Urinary bladder (tissue), 4 donors: Measurements from ENCODE around the gene CDKN1C. TPM values are rescaled to one million over a fixed set of nuclear protein-coding genes. Genes with fewer than 3 reads are reported as not detected.

Experiments
- DNase-seq: peaks from one replicate; pipeline ENCODE4 v3.0.0-alpha.2; 2015; ENCODE audit errors: extremely low spot score
- H3K27ac ChIP-seq: one replicate; pipeline ENCODE4 v1.5.1; 2013; ENCODE audit warnings: low read depth, mild to moderate bottlenecking, moderate library complexity
- H3K36me3 ChIP-seq: one replicate; pipeline ENCODE4 v1.6.1; 2013; ENCODE audit warnings: mild to moderate bottlenecking, moderate library complexity; ENCODE audit not compliant: insufficient read depth
- H3K4me1 ChIP-seq: one replicate; pipeline ENCODE4 v1.6.1; 2013; ENCODE audit warnings: mild to moderate bottlenecking, moderate library complexity; ENCODE audit not compliant: insufficient read depth
- H3K4me3 ChIP-seq: one replicate; pipeline ENCODE4 v1.5.1; 2013; ENCODE audit warnings: low read depth, low read length
- WGBS: extraction: QIAGEN DNeasy Blood & Tissue Kit; methylation state at CpG from one replicate; pipeline ENCODE4 v1.1.7; 2013; 5-methylcytosine and 5-hydroxymethylcytosine counted together
- polyA plus RNA-seq: library from polyadenylated mRNA; stranded (reverse); fragments of 200-250 nt; gene quantifications from one replicate; pipeline ENCODE4 v1.2.3, GENCODE V29; 2013
- total RNA-seq: library from RNA; depleted of rRNA; stranded (reverse); fragments of >200 nt; gene quantifications from one replicate; pipeline ENCODE4 v1.2.3, GENCODE V29; 2014
- donor health status: healthy with polysubstance abuse.
- donor health status: healthy.

Gene CDKN1C
- total and polyA plus RNA-seq, 2 donors, result 78.6 to 118 TPM

GRCh38 chr11:2927851-2928604, 42.5 kb upstream of the CDKN1C start:
- Histone ChIP-seq H3K36me3 (no peaks in the 10 kb centered on the region), H3K27ac (peak overlapping the region; percentile 19), H3K4me3 (peak overlapping the region; percentile 52), H3K4me1 (no peaks in the 10 kb centered on the region)
- DNase-seq, result no peak
- WGBS, result 40% methylated on average over 25 of the region's 25 CpGs

GRCh38 chr11:2927121-2927800, 41.7 kb upstream of the CDKN1C start:
- Histone ChIP-seq H3K27ac (no peak overlapping the region), H3K36me3 (no peaks in the 10 kb centered on the region), H3K4me1 (no peaks in the 10 kb centered on the region), H3K4me3 (no peak overlapping the region)
- no peak for DNase-seq
- 90% methylated on average over 12 of the region's 12 CpGs for WGBS

GRCh38 chr11:2926611-2927051, 41.1 kb upstream of the CDKN1C start:
- 95% methylated on average over 11 of the region's 11 CpGs for WGBS
- H3K27ac ChIP-seq, result no peak overlapping the region
- DNase-seq, result no peak

GRCh38 chr11:2924821-2925675, 39.5 kb upstream of the CDKN1C start:
- Histone ChIP-seq H3K4me3 (no peak overlapping the region), H3K36me3 (no peaks in the 10 kb centered on the region), H3K4me1 (no peaks in the 10 kb centered on the region), H3K27ac (no peak overlapping the region)
- 92% methylated on average over 30 of the region's 30 CpGs for WGBS
- DNase-seq, result no peak

More at GRCh38 chr11:2926611-2927051, 41.1 kb upstream of the CDKN1C start:
- no peaks in the 10 kb centered on the region for H3K4me1 ChIP-seq
- no peak overlapping the region for H3K4me3 ChIP-seq
- no peaks in the 10 kb centered on the region for H3K36me3 ChIP-seq

- no peak overlapping the region for H3K27ac ChIP-seq
- WGBS, result 81% methylated on average over 10 of the region's 10 CpGs
- no peaks in the 10 kb centered on the region for H3K4me1 ChIP-seq
These were observed 38.8 kb upstream of the CDKN1C start for GRCh38 chr11:2924381-2924780.

GRCh38 chr11:2923446-2924375, 38.1 kb upstream of the CDKN1C start:
- Histone ChIP-seq H3K4me1 (no peaks in the 10 kb centered on the region), H3K36me3 (no peaks in the 10 kb centered on the region), H3K4me3 (no peak overlapping the region), H3K27ac (no peak overlapping the region)
- 89% methylated on average over 22 of the region's 22 CpGs for WGBS
- no peak for DNase-seq

More at GRCh38 chr11:2924381-2924780, 38.8 kb upstream of the CDKN1C start:
- Histone ChIP-seq H3K4me3 (no peak overlapping the region), H3K36me3 (no peaks in the 10 kb centered on the region)
- no peak for DNase-seq

GRCh38 chr11:2922655-2923054, 37.1 kb upstream of the CDKN1C start:
- Histone ChIP-seq H3K4me1 (no peaks in the 10 kb centered on the region), H3K36me3 (no peaks in the 10 kb centered on the region), H3K27ac (no peak overlapping the region), H3K4me3 (no peak overlapping the region)
- WGBS, result 85% methylated on average over 3 of the region's 3 CpGs
- no peak for DNase-seq

- DNase-seq, result no peak
- H3K4me3 ChIP-seq, result no peak overlapping the region
- no peaks in the 10 kb centered on the region for H3K4me1 ChIP-seq
- no peaks in the 10 kb centered on the region for H3K36me3 ChIP-seq
- H3K27ac ChIP-seq, result no peak overlapping the region
- 86% methylated on average over 27 of the region's 29 CpGs for WGBS
These were observed 36.3 kb upstream of the CDKN1C start for GRCh38 chr11:2921742-2922493.

- no peak for DNase-seq
- Histone ChIP-seq H3K4me3 (no peak overlapping the region), H3K27ac (no peak overlapping the region), H3K36me3 (no peaks in the 10 kb centered on the region), H3K4me1 (no peaks in the 10 kb centered on the region)
- 87% methylated on average over 13 of the region's 16 CpGs for WGBS
These were observed 35.7 kb upstream of the CDKN1C start for GRCh38 chr11:2921261-2921660.

- H3K4me3 ChIP-seq, result no peak overlapping the region
- no peaks in the 10 kb centered on the region for H3K36me3 ChIP-seq
- WGBS, result 94% methylated on average over 12 of the region's 12 CpGs
- DNase-seq, result no peak
- H3K27ac ChIP-seq, result no peak overlapping the region
- H3K4me1 ChIP-seq, result no peaks in the 10 kb centered on the region
These were observed 34.8 kb upstream of the CDKN1C start for GRCh38 chr11:2920343-2920742.

GRCh38 chr11:2919837-2920236, 34.3 kb upstream of the CDKN1C start:
- 92% methylated on average over 13 of the region's 13 CpGs for WGBS
- Histone ChIP-seq H3K27ac (no peak overlapping the region), H3K4me3 (no peak overlapping the region), H3K36me3 (no peaks in the 10 kb centered on the region), H3K4me1 (no peaks in the 10 kb centered on the region)
- DNase-seq, result no peak

- WGBS, result 91% methylated on average over 9 of the region's 9 CpGs
- no peak for DNase-seq
- Histone ChIP-seq H3K4me3 (no peak overlapping the region), H3K36me3 (no peaks in the 10 kb centered on the region), H3K27ac (no peak overlapping the region), H3K4me1 (no peaks in the 10 kb centered on the region)
These were observed 33.6 kb upstream of the CDKN1C start for GRCh38 chr11:2919188-2919587.
